H9 (cell line): ENCODE measurements around the gene ITSN2. TPM values are rescaled to one million over a fixed set of nuclear protein-coding genes. Genes with fewer than 3 reads are reported as not detected.

ENCODE experiments used
- DNase-seq: peaks from one replicate; pipeline ENCODE4 v3.0.0-alpha.2; 2017
- H2AFZ ChIP-seq: one replicate; pipeline ENCODE4 v1.6.1; 2013; ENCODE audit warnings: mild to moderate bottlenecking, low read length, control low read depth, moderate library complexity
- H2AK5ac ChIP-seq: 2 replicates; pipeline ENCODE4 v1.6.1; 2013; ENCODE audit warnings: low read length, control low read depth, mixed read lengths; ENCODE audit not compliant: insufficient read length
- H2BK120ac ChIP-seq: one replicate; pipeline ENCODE4 v1.6.1; 2013; ENCODE audit warnings: low read depth, mild to moderate bottlenecking, low read length, control low read depth, inconsistent platforms; ENCODE audit not compliant: poor library complexity, severe bottlenecking
- H2BK12ac ChIP-seq: 2 replicates; pipeline ENCODE4 v1.6.1; 2013; ENCODE audit warnings: low read length, control low read depth, mixed read lengths, low read depth; ENCODE audit not compliant: insufficient read length
- H2BK15ac ChIP-seq: 2 replicates; pipeline ENCODE4 v1.6.1; 2013; ENCODE audit warnings: low read depth, low read length, control low read depth
- H2BK20ac ChIP-seq: one replicate; pipeline ENCODE4 v1.6.1; 2013; ENCODE audit warnings: low read depth, mild to moderate bottlenecking, low read length, control low read depth, inconsistent platforms; ENCODE audit not compliant: poor library complexity, severe bottlenecking
- H2BK5ac ChIP-seq: 2 replicates; pipeline ENCODE4 v1.6.1; 2013; ENCODE audit warnings: low read length, control low read depth, mixed read lengths; ENCODE audit not compliant: insufficient read length
- H3K14ac ChIP-seq: 2 replicates; pipeline ENCODE4 v1.6.1; 2013; ENCODE audit warnings: low read length, control low read depth; ENCODE audit not compliant: insufficient read depth
- H3K18ac ChIP-seq: 2 replicates; pipeline ENCODE4 v1.6.1; 2013; ENCODE audit warnings: low read depth, mild to moderate bottlenecking, mixed read lengths, low read length, control low read depth; ENCODE audit not compliant: insufficient read length
- H3K23ac ChIP-seq: 2 replicates; pipeline ENCODE4 v1.6.1; 2013; ENCODE audit warnings: low read length, control low read depth, mixed read lengths, low read depth; ENCODE audit not compliant: insufficient read length
- H3K23me2 ChIP-seq: 2 replicates; pipeline ENCODE4 v1.6.1; 2013; ENCODE audit warnings: low read depth, mild to moderate bottlenecking, mixed read lengths, low read length, control low read depth; ENCODE audit not compliant: insufficient read length, poor library complexity, severe bottlenecking
- H3K27ac ChIP-seq: 2 replicates; pipeline ENCODE4 v1.5.1; 2013; ENCODE audit warnings: low read length, control low read depth, mixed read lengths, low read depth; ENCODE audit not compliant: insufficient read length
- H3K27me3 ChIP-seq: 2 replicates; pipeline ENCODE4 v1.6.1; 2013; ENCODE audit warnings: low read length, control low read depth, inconsistent platforms; ENCODE audit not compliant: insufficient read depth
- H3K4ac ChIP-seq: 2 replicates; pipeline ENCODE4 v1.6.1; 2013; ENCODE audit warnings: low read depth, mild to moderate bottlenecking, control low read depth, inconsistent platforms, low read length, moderate library complexity
- H3K4me1 ChIP-seq: 2 replicates; pipeline ENCODE4 v1.6.1; 2013; ENCODE audit warnings: low read length, control low read depth, inconsistent platforms; ENCODE audit not compliant: insufficient read depth
- H3K4me2 ChIP-seq: 2 replicates; pipeline ENCODE4 v1.6.1; 2013; ENCODE audit warnings: low read length, control low read depth, mixed read lengths; ENCODE audit not compliant: insufficient read length, insufficient read depth
- H3K56ac ChIP-seq: 2 replicates; pipeline ENCODE4 v1.6.1; 2013; ENCODE audit warnings: low read depth, mild to moderate bottlenecking, mixed read lengths, low read length, control low read depth; ENCODE audit not compliant: insufficient read length
- H3K79me1 ChIP-seq: 2 replicates; pipeline ENCODE4 v1.6.1; 2013; ENCODE audit warnings: low read depth, mild to moderate bottlenecking, moderate library complexity, low read length, control low read depth, inconsistent platforms; ENCODE audit not compliant: insufficient read depth, poor library complexity, severe bottlenecking
- H3K79me2 ChIP-seq: 2 replicates; pipeline ENCODE4 v1.6.1; 2013; ENCODE audit warnings: low read length, control low read depth, inconsistent platforms; ENCODE audit not compliant: insufficient read depth
- H3K9ac ChIP-seq: 2 replicates; pipeline ENCODE4 v1.6.1; 2013; ENCODE audit warnings: low read length, control low read depth, mixed read lengths; ENCODE audit not compliant: insufficient read length; ENCODE audit errors: extremely low read depth
- H3K9me3 ChIP-seq: one replicate; pipeline ENCODE4 v1.6.1; 2013; ENCODE audit warnings: low read depth, low read length, inconsistent platforms; ENCODE audit not compliant: control insufficient read depth
- H3T11ph ChIP-seq: one replicate; pipeline ENCODE4 v1.6.1; 2013; ENCODE audit warnings: mild to moderate bottlenecking, low read length, control low read depth, inconsistent platforms
- H4K20me1 ChIP-seq: one replicate; pipeline ENCODE4 v1.6.1; 2013; ENCODE audit not compliant: control insufficient read depth, insufficient read length, insufficient read depth
- H4K5ac ChIP-seq: 2 replicates; pipeline ENCODE4 v1.6.1; 2013; ENCODE audit warnings: low read depth, mild to moderate bottlenecking, mixed read lengths, low read length, control low read depth; ENCODE audit not compliant: insufficient read length
- H4K8ac ChIP-seq: replicated peaks from 2 replicates; pipeline ENCODE4 v1.6.1; 2013; ENCODE audit warnings: low read length, control low read depth, mixed read lengths, low read depth; ENCODE audit not compliant: insufficient read length
- H4K91ac ChIP-seq: 2 replicates; pipeline ENCODE4 v1.6.1; 2013; ENCODE audit warnings: low read depth, mild to moderate bottlenecking, moderate library complexity, mixed read lengths, low read length, control low read depth; ENCODE audit not compliant: insufficient read length
- H3K27ac Mint-ChIP-seq, 3 experiments: 2 replicates in 2 of 3; 3 replicates in 1 of 3; pipeline ENCODE4 v1.8.0; 2020 to 2021; ENCODE audit warnings: mixed read lengths in 3 of 3, mild to moderate bottlenecking in 1 of 3, moderate library complexity in 1 of 3
- H3K27me3 Mint-ChIP-seq: 2 replicates; pipeline ENCODE4 v1.8.0; 2021; ENCODE audit warnings: low read depth, mild to moderate bottlenecking, moderate library complexity, mixed read lengths
- H3K36me3 Mint-ChIP-seq, 3 experiments: 2 replicates in 2 of 3; 3 replicates in 1 of 3; pipeline ENCODE4 v1.8.0; 2020 to 2021; ENCODE audit warnings: low read depth in 3 of 3, mixed read lengths in 3 of 3; ENCODE audit not compliant: insufficient read depth in 1 of 3
- H3K4me1 Mint-ChIP-seq, 2 experiments: 2 replicates each; pipeline ENCODE4 v1.8.0; 2020; ENCODE audit warnings: mixed read lengths in 2 of 2
- H3K4me3 Mint-ChIP-seq, 2 experiments: 2 replicates in 1 of 2; 3 replicates in 1 of 2; pipeline ENCODE4 v1.8.0; 2020 to 2021; ENCODE audit warnings: mild to moderate bottlenecking in 2 of 2, mixed read lengths in 2 of 2, moderate library complexity in 1 of 2
- H3K9me3 Mint-ChIP-seq, 2 experiments: 2 replicates in 1 of 2; 3 replicates in 1 of 2; pipeline ENCODE4 v1.8.0; 2020; ENCODE audit warnings: mild to moderate bottlenecking in 2 of 2, mixed read lengths in 2 of 2, moderate library complexity in 1 of 2
- WGBS: extraction: QIAGEN DNeasy Blood & Tissue Kit; methylation state at CpG from one replicate; pipeline ENCODE4 v1.1.7; 2013; ENCODE audit warnings: missing lambda C conversion rate, low lambda C conversion rate, mixed read lengths; ENCODE audit not compliant: insufficient read length; ENCODE audit errors: extremely low coverage; 5-methylcytosine and 5-hydroxymethylcytosine counted together
- total RNA-seq: library from RNA; stranded (reverse); gene quantifications from 2 replicates; pipeline ENCODE4 v1.2.1, GENCODE V29; 2021
- TF ChIP-seq, protein P1 (sequence below): fragments of 200-600 bp; sonication (generic); conservative IDR thresholded peaks from 3 replicates; pipeline ENCODE4 v1.8.0; 2021; ENCODE audit warnings: antibody characterized with exemption, mild to moderate bottlenecking

The ITSN2 gene
- total RNA-seq, 1 experiment from 2014 or later: 17.0 TPM

GRCh38 chr2:24400207-24400907 is 40.0 kb upstream of the ITSN2 start:
- no peak for DNase-seq
- no peaks in the 10 kb centered on the region for H3K79me2 ChIP-seq
- H3K18ac ChIP-seq: no peak overlapping the region
- Mint-ChIP-seq H3K9me3 (peaks cover 2 to 3% of the 10 kb centered on the region in 2 experiments; a peak in 3 of 5 replicates), H3K27me3 (no peaks in the 10 kb centered on the region), H3K4me3 (no peak overlapping the region), H3K36me3 (peaks cover 0 to 2% (median 0%) of the 10 kb centered on the region in 3 experiments; a peak in 1 of 7 replicates), H3K4me1 (peaks cover 0 to 10% of the 10 kb centered on the region in 2 experiments; a peak in 3 of 4 replicates), H3K27ac (0 out of 7 replicates have a peak overlapping the region, but pooled peaks of 1 of the 3 experiments have one; percentile 59)
- H4K20me1 ChIP-seq: no peaks in the 10 kb centered on the region
- H2AK5ac ChIP-seq: no peak overlapping the region
- H4K5ac ChIP-seq: no peak overlapping the region
- no peaks in the 10 kb centered on the region for H3K4me1 ChIP-seq
- no peak overlapping the region for H4K91ac ChIP-seq
- H3K23me2 ChIP-seq: no peaks in the 10 kb centered on the region
- no peaks in the 10 kb centered on the region for H3K9me3 ChIP-seq
- TF ChIP-seq, protein P1, sequence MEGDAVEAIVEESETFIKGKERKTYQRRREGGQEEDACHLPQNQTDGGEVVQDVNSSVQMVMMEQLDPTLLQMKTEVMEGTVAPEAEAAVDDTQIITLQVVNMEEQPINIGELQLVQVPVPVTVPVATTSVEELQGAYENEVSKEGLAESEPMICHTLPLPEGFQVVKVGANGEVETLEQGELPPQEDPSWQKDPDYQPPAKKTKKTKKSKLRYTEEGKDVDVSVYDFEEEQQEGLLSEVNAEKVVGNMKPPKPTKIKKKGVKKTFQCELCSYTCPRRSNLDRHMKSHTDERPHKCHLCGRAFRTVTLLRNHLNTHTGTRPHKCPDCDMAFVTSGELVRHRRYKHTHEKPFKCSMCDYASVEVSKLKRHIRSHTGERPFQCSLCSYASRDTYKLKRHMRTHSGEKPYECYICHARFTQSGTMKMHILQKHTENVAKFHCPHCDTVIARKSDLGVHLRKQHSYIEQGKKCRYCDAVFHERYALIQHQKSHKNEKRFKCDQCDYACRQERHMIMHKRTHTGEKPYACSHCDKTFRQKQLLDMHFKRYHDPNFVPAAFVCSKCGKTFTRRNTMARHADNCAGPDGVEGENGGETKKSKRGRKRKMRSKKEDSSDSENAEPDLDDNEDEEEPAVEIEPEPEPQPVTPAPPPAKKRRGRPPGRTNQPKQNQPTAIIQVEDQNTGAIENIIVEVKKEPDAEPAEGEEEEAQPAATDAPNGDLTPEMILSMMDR: no peak
- no peak overlapping the region for H4K8ac ChIP-seq
- H3K27me3 ChIP-seq: no peaks in the 10 kb centered on the region
- H3K23ac ChIP-seq: no peak overlapping the region
- no peak overlapping the region for H2BK20ac ChIP-seq
- H3K9ac ChIP-seq: no peak overlapping the region
- H3K4me2 ChIP-seq: no peak overlapping the region
- no peak overlapping the region for H3K56ac ChIP-seq
- no peak overlapping the region for H3K4ac ChIP-seq
- no peak overlapping the region for H2BK120ac ChIP-seq
- no peak overlapping the region for H3K14ac ChIP-seq
- H3T11ph ChIP-seq: no peak overlapping the region
- H3K79me1 ChIP-seq: no peaks in the 10 kb centered on the region
- H2AFZ ChIP-seq: no peak overlapping the region
- H2BK15ac ChIP-seq: no peak overlapping the region
- no peak overlapping the region for H2BK5ac ChIP-seq
- WGBS: no CpG with 5 or more reads among the region's 18 CpGs
- no peak overlapping the region for H2BK12ac ChIP-seq
- no peak overlapping the region for H3K27ac ChIP-seq
